Mammary epithelial cell (primary cell): ENCODE measurements around the gene ARSB.

ENCODE experiments used
- EZH2 ChIP-seq: IDR thresholded peaks from 2 replicates; pipeline ENCODE4 v1.6.1; 2012; ENCODE audit warnings: low read length, inconsistent platforms, borderline replicate concordance
- TF ChIP-seq, protein P1 (sequence below), 2 donors: IDR thresholded peaks in 1 of 2; conservative IDR thresholded peaks in 1 of 2; 2 replicates each; pipeline ENCODE4 v1.5.1; 2011 to 2012; ENCODE audit warnings: inconsistent platforms in 2 of 2, low read length in 2 of 2, mild to moderate bottlenecking in 2 of 2, control low read depth in 1 of 2, low read depth in 1 of 2; ENCODE audit not compliant: insufficient read depth in 1 of 2; ENCODE audit errors: extremely low read depth in 1 of 2

DNA sequence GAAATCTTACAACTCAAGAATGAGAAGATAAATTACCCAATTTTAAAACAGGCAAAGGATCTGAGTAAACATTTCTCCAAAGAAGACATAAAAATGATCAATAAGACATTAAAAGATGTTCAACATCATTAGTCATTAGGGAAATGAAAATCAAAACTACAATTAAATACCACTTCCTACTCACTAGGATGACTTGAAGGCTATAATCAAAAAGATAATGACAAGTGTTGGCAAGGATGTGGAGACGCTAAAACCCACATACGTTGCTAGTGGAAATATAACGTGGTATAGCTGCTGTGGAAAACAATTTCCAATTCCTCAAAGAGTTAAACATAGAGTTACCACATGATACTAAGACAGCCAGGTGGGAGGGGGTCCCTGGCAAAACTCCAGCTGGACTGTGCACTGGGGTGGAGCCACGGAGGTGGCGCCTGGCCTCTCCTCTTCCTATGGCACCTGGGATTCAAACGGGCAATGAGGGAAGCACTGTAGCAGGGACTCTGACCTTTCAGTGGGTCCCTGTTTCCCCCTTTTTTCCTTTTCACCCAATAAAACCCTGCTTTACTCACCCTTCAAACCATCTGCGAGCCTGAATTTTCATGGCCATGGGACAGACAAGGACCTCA lies 5.9 kb downstream of the ARSB start:
- TF ChIP-seq, protein P1, sequence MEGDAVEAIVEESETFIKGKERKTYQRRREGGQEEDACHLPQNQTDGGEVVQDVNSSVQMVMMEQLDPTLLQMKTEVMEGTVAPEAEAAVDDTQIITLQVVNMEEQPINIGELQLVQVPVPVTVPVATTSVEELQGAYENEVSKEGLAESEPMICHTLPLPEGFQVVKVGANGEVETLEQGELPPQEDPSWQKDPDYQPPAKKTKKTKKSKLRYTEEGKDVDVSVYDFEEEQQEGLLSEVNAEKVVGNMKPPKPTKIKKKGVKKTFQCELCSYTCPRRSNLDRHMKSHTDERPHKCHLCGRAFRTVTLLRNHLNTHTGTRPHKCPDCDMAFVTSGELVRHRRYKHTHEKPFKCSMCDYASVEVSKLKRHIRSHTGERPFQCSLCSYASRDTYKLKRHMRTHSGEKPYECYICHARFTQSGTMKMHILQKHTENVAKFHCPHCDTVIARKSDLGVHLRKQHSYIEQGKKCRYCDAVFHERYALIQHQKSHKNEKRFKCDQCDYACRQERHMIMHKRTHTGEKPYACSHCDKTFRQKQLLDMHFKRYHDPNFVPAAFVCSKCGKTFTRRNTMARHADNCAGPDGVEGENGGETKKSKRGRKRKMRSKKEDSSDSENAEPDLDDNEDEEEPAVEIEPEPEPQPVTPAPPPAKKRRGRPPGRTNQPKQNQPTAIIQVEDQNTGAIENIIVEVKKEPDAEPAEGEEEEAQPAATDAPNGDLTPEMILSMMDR (conservative IDR thresholded peaks at IDR 0.05 in 1 of 2, IDR thresholded peaks at IDR 0.05 in 1 of 2; ENCODE audit: extremely low read depth in 1 of 2, insufficient read depth in 1 of 2, low read depth in 1 of 2, low read length in 2 of 2), result no peak
- TF ChIP-seq EZH2, result no peak
